H7 (cell line): ENCODE measurements around the gene RPS28. TPM values are rescaled to one million over a fixed set of nuclear protein-coding genes. Genes with fewer than 3 reads are reported as not detected.
"Not testable (repeated sequence)": the region's sequence is repeated elsewhere in the genome, so short reads cannot be mapped to it uniquely, and the experiment has no call there.

Experiments
- DNase-seq: peaks from one replicate; pipeline ENCODE4 v3.0.0; 2012
- H3K27me3 ChIP-seq: 2 replicates; pipeline ENCODE4 v1.6.0; 2011; ENCODE audit warnings: mild to moderate bottlenecking, low read length; ENCODE audit not compliant: control insufficient read depth, insufficient read depth
- H3K36me3 ChIP-seq: replicated peaks from 2 replicates; pipeline ENCODE4 v1.5.1; 2011; ENCODE audit warnings: low read length; ENCODE audit not compliant: control insufficient read depth, insufficient read depth
- H3K4me3 ChIP-seq: 2 replicates; pipeline ENCODE4 v1.5.1; 2011; ENCODE audit warnings: low read depth, mild to moderate bottlenecking, control low read depth, low read length, moderate library complexity; ENCODE audit not compliant: insufficient read depth
- total RNA-seq: library from RNA; depleted of rRNA; stranded (reverse); fragments of >200 nt; shearing (Covaris generic); gene quantifications from 2 replicates; pipeline ENCODE4 v1.2.3, GENCODE V29; 2014

The RPS28 gene
- total RNA-seq, 1 experiment from 2014 or later, result 545 TPM

- no peak for DNase-seq
- Histone ChIP-seq H3K4me3 (no peak overlapping the region), H3K27me3 (no peaks in the 10 kb centered on the region), H3K36me3 (peaks cover 31% of the 10 kb centered on the region)
These were observed 9.6 kb upstream of the RPS28 start for GRCh38 chr19:8311461-8312260.

- not testable (repeated sequence) for H3K27me3 ChIP-seq, DNase-seq, H3K4me3 ChIP-seq
- H3K36me3 ChIP-seq, result peaks cover 29% of the 10 kb centered on the region
These were observed 6.2 kb upstream of the RPS28 start for GRCh38 chr19:8314981-8315640.

GRCh38 chr19:8316351-8317125, 4.8 kb upstream of the RPS28 start:
- Histone ChIP-seq H3K36me3 (peaks cover 24% of the 10 kb centered on the region), H3K4me3 (no peak overlapping the region), H3K27me3 (no peaks in the 10 kb centered on the region)
- no peak for DNase-seq

- not testable (repeated sequence) for H3K27me3 ChIP-seq
- DNase-seq, result peak; percentile 45
These were observed 2.5 kb upstream of the RPS28 start for GRCh38 chr19:8318835-8319234.

GRCh38 chr19:8319807-8320520, 1.3 kb upstream of the RPS28 start:
- peak; percentile 63 for DNase-seq
- H3K4me3 ChIP-seq, result peak overlapping the region; percentile 97
- no peaks in the 10 kb centered on the region for H3K27me3 ChIP-seq
- H3K36me3 ChIP-seq, result peaks cover 24% of the 10 kb centered on the region

More at GRCh38 chr19:8318835-8319234, 2.5 kb upstream of the RPS28 start:
- not testable (repeated sequence) for H3K4me3 ChIP-seq
- H3K36me3 ChIP-seq, result peaks cover 27% of the 10 kb centered on the region

GRCh38 chr19:8320564-8321066, 681 bp upstream of the RPS28 start:
- peak overlapping the region; percentile 97 for H3K4me3 ChIP-seq
- peak; percentile 37 for DNase-seq
- H3K27me3 ChIP-seq, result no peaks in the 10 kb centered on the region
- H3K36me3 ChIP-seq, result peaks cover 18% of the 10 kb centered on the region

- no peak for DNase-seq
These were observed 816 bp downstream of the RPS28 start for GRCh38 chr19:8321986-8322637.

GRCh38 chr19:8322638-8322997, 1.3 kb downstream of the RPS28 start:
- DNase-seq, result no peak
- Histone ChIP-seq H3K27me3 (no peaks in the 10 kb centered on the region), H3K36me3 (peaks cover 12% of the 10 kb centered on the region)

More at GRCh38 chr19:8321986-8322637, 816 bp downstream of the RPS28 start:
- peak overlapping the region; percentile 97 for H3K4me3 ChIP-seq
- H3K27me3 ChIP-seq, result no peaks in the 10 kb centered on the region
- H3K36me3 ChIP-seq, result peaks cover 12% of the 10 kb centered on the region

GRCh38 chr19:8323781-8324185, 2.5 kb downstream of the RPS28 start:
- peak; percentile 51 for DNase-seq
- no peak overlapping the region for H3K4me3 ChIP-seq
- H3K27me3 ChIP-seq, result no peaks in the 10 kb centered on the region; the same call in 1 of the 2 replicates
- peaks cover 12% of the 10 kb centered on the region for H3K36me3 ChIP-seq

More at GRCh38 chr19:8322638-8322997, 1.3 kb downstream of the RPS28 start:
- peak overlapping the region; percentile 97 for H3K4me3 ChIP-seq

GRCh38 chr19:8324186-8325050, 3.1 kb downstream of the RPS28 start:
- peak; percentile 74 for DNase-seq
- Histone ChIP-seq H3K27me3 (no peaks in the 10 kb centered on the region; the same call in 1 of the 2 replicates), H3K4me3 (no peak overlapping the region), H3K36me3 (peaks cover 12% of the 10 kb centered on the region)

GRCh38 chr19:8325454-8325853, 4.2 kb downstream of the RPS28 start:
- no peak for DNase-seq
- H3K4me3 ChIP-seq, result no peak overlapping the region
- H3K27me3 ChIP-seq, result no peaks in the 10 kb centered on the region; the same call in 1 of the 2 replicates
- peaks cover 12% of the 10 kb centered on the region for H3K36me3 ChIP-seq

- Histone ChIP-seq H3K27me3 (peaks cover 25% of the 10 kb centered on the region), H3K36me3 (no peaks in the 10 kb centered on the region), H3K4me3 (no peak overlapping the region)
- no peak for DNase-seq
These were observed 8.7 kb downstream of the RPS28 start for GRCh38 chr19:8329996-8330395.
